Heart right ventricle (tissue), 16 donors: ENCODE results near the gene DNAH8. TPM values are rescaled to one million over a fixed set of nuclear protein-coding genes. Genes with fewer than 3 reads are reported as not detected.

Experiments used
- ATAC-seq, 8 donors: fragments of 200-7000 bp; cut with Tn5 transposase; one replicate each; pipeline ENCODE4 v1.9.1; 2020; ENCODE audit warnings: mild to moderate bottlenecking in 8 of 8, moderate library complexity in 8 of 8, moderate number of reproducible peaks in 1 of 8
- DNase-seq, 2 donors: peaks; one replicate each; pipeline ENCODE4 v3.0.0-alpha.2; 2020
- H3K27ac ChIP-seq, 10 donors: fragments of 200-600 bp; sonication (generic) in 2 of 10; one replicate each; pipeline versions ENCODE4 v1.5.0 to v1.8.0; 2020 to 2022; ENCODE audit warnings: mild to moderate bottlenecking in 3 of 10
- H3K27me3 ChIP-seq, 7 donors: fragments of 200-600 bp; one replicate each; pipeline ENCODE4 v1.8.0; 2021 to 2022; ENCODE audit warnings: mild to moderate bottlenecking in 2 of 7
- H3K36me3 ChIP-seq, 9 donors: fragments of 200-600 bp; sonication (generic) in 1 of 9; one replicate each; pipeline versions ENCODE4 v1.5.0 to v1.8.0; 2020 to 2022; ENCODE audit warnings: mild to moderate bottlenecking in 2 of 9
- H3K4me1 ChIP-seq, 9 donors: fragments of 200-600 bp; sonication (generic) in 1 of 9; one replicate each; pipeline versions ENCODE4 v1.5.0 to v1.8.0; 2020 to 2022; ENCODE audit warnings: mild to moderate bottlenecking in 4 of 9
- H3K4me3 ChIP-seq, 10 donors: fragments of 200-600 bp; sonication (generic) in 2 of 10; one replicate each; pipeline versions ENCODE4 v1.5.0 to v1.8.0; 2020 to 2022; ENCODE audit warnings: mild to moderate bottlenecking in 7 of 10, moderate library complexity in 2 of 10
- H3K9me3 ChIP-seq, 11 donors: fragments of 200-600 bp in 10 of 11; sonication (generic) in 2 of 11; one replicate each; pipeline versions ENCODE4 v1.5.0 to v1.8.0; 2013 to 2022; ENCODE audit warnings: mild to moderate bottlenecking in 2 of 11, control low read depth in 1 of 11, moderate library complexity in 1 of 11
- CTCF ChIP-seq, 9 donors: fragments of 200-600 bp; sonication (generic) in 2 of 9; IDR thresholded peaks; one replicate each; pipeline versions ENCODE4 v1.5.0 to v1.8.0; 2021 to 2022; ENCODE audit warnings: antibody characterized with exemption in 9 of 9, mild to moderate bottlenecking in 5 of 9, moderate library complexity in 1 of 9
- WGBS, 2 donors: extraction: QIAGEN DNeasy Blood & Tissue Kit; methylation state at CpG; one replicate each; pipeline ENCODE4 v1.1.7; 2013; ENCODE audit warnings: inconsistent platforms in 1 of 2; 5-methylcytosine and 5-hydroxymethylcytosine counted together
- intact Hi-C, 10 donors: fragments of 100-400 bp; cut with DNase I; formaldehyde crosslinking; loops; one replicate each; pipeline versions ENCODE4 v1.11.1 to v1.14.2; 2022
- polyA plus RNA-seq, 2 donors: library from polyadenylated mRNA; stranded (reverse); fragments of 200-250 nt; gene quantifications; one replicate each; pipeline ENCODE4 v1.2.3, GENCODE V29; 2013
- total RNA-seq, 10 donors: library from RNA; stranded (reverse); fragmentation: NEBNext Ultra II Directional in 3 of 10; extraction: Animal tissue kit (Norgen Biotek cat#: 25700) in 3 of 10; gene quantifications; one replicate each; pipeline versions ENCODE4 v1.2.1 to v1.2.4, GENCODE V29; 2021 to 2023
- donor health status: Arrhythmogenic right ventricular cardiomyopathy.
- donor health status: ischemic (EF 13 %, LVEDD 7.1; RV severe dilation, severe dysfunction).
- donor health status: healthy with polysubstance abuse.
- donor health status: DM: no; HTN: yes; CAD: no.
- donor health status: DM: no; HTN: no; CAD: no.
- donor health status: ischemic (EF 25% LVEDD 6.9; RV normal size, moderate dysfunction).
- donor health status: ischemic (EF 25% LVEDD 5.7; RV mildly dilated, moderate dysfunction).
- donor health status: healthy.
- donor health status: DM: yes; HTN: yes; CAD: no.
- donor health status: Ischemic cardiomyopathy.
- donor health status: ischemic (EF 35%, LVEDD 5.7; RV mildly dilated, moderate dysfunction).
- donor health status: nonischemic (EF 11% LVEDD 7.7; RV severe dilation, severe dysfunction).
- donor health status: DM: yes; HTN: yes; CAD: no.
- donor health status: PGD.
- donor health status: ischemic (EF 29% LVEDD 5.4; RV normal size, mild dysfunction).
- donor health status: nonischemic (EF 23%, LVEDD 6.1; RV moderate dilation, normal function).

The DNAH8 gene
- total and polyA plus RNA-seq, 12 donors, result 0.02 to 0.09 (median 0.03) TPM; not detected in 8

GRCh38 chr6:38938741-38939140 lies 223.6 kb downstream of the DNAH8 start:
- Histone ChIP-seq H3K4me1 (no peaks in the 10 kb centered on the region), H3K27me3 (peaks cover 0 to 20% (median 8%) of the 10 kb centered on the region in 7 donors), H3K9me3 (peaks cover 0 to 4% (median 0%) of the 10 kb centered on the region in 11 donors), H3K27ac (no peak overlapping the region), H3K36me3 (no peaks in the 10 kb centered on the region), H3K4me3 (no peak overlapping the region)
- DNase-seq (no peak), ATAC-seq (no peak)
- intact Hi-C loops, result no loop called here
- no peak for TF ChIP-seq CTCF (IDR thresholded peaks at IDR 0.05)
- WGBS, 2 donors, result 87 to 90% methylated on average over 3 of the region's 3 CpGs

GRCh38 chr6:38942442-38942841 lies 227.3 kb downstream of the DNAH8 start:
- intact Hi-C loops, result no loop called here
- Histone ChIP-seq H3K27ac (no peak overlapping the region), H3K4me3 (no peak overlapping the region), H3K9me3 (no peaks in the 10 kb centered on the region), H3K4me1 (no peaks in the 10 kb centered on the region), H3K27me3 (peaks cover 0 to 29% (median 8%) of the 10 kb centered on the region in 7 donors), H3K36me3 (no peaks in the 10 kb centered on the region)
- ATAC-seq (no peak), DNase-seq (no peak)
- no peak for TF ChIP-seq CTCF (IDR thresholded peaks at IDR 0.05)
- 84 to 86% methylated on average over 4 of the region's 4 CpGs for WGBS, 2 donors

- no peak for TF ChIP-seq CTCF (IDR thresholded peaks at IDR 0.05)
- WGBS, 2 donors, result 85 to 90% methylated on average over 1 of the region's 1 CpG
- Histone ChIP-seq H3K36me3 (no peaks in the 10 kb centered on the region), H3K4me1 (no peaks in the 10 kb centered on the region), H3K27me3 (peaks cover 0 to 31% (median 8%) of the 10 kb centered on the region in 7 donors), H3K9me3 (no peaks in the 10 kb centered on the region), H3K27ac (no peak overlapping the region), H3K4me3 (no peak overlapping the region)
- no peak for DNase-seq
- no peak for ATAC-seq
- intact Hi-C loops, result no loop called here
Observed at GRCh38 chr6:38942965-38943364, 227.9 kb downstream of the DNAH8 start.

- WGBS, 2 donors, result 66 to 77% methylated on average over 4 of the region's 4 CpGs
- Histone ChIP-seq H3K4me3 (no peak overlapping the region), H3K27ac (no peak overlapping the region), H3K27me3 (peaks cover 0 to 31% (median 8%) of the 10 kb centered on the region in 7 donors), H3K36me3 (no peaks in the 10 kb centered on the region), H3K9me3 (no peaks in the 10 kb centered on the region), H3K4me1 (no peaks in the 10 kb centered on the region)
- intact Hi-C loops, result no loop called here
- ATAC-seq, result no peak
- TF ChIP-seq CTCF (IDR thresholded peaks at IDR 0.05), result no peak
- no peak for DNase-seq
Observed at GRCh38 chr6:38943964-38944363, 228.9 kb downstream of the DNAH8 start.
